Measurements from ENCODE around the gene PCDHA6.
"Not testable (repeated sequence)": the region's sequence is repeated elsewhere in the genome, so short reads cannot be mapped to it uniquely, and the experiment has no call there.

Gene PCDHA6

GRCh38 chr5:140827704-140828361 lies at the start of gene PCDHA6:
TSS of gene PCDHA6 (plus strand) at chr5:140827960. CDS start at chr5:140828092, 132 bp downstream.
- no peak within 1 kb of the TSS for H3K4me3 ChIP-seq (ENCODE audit: low read depth, low read length)

GRCh38 chr5:140780512-140780911 lies 47.2 kb upstream of the PCDHA6 start:
- H3K36me3 ChIP-seq (ENCODE audit: insufficient read depth, low read length), result no peaks in the 10 kb centered on the region
- H3K4me1 ChIP-seq (ENCODE audit: control insufficient read depth, insufficient read depth, low read length, unreplicated experiment), result no peaks in the 10 kb centered on the region
- no peak overlapping the region for H3K4me3 ChIP-seq (ENCODE audit: low read depth, low read length)
- H3K27me3 ChIP-seq (ENCODE audit: insufficient read depth, low read length), result no peaks in the 10 kb centered on the region
- no peak overlapping the region for H3K27ac ChIP-seq (ENCODE audit: low read depth, low read length)
- no peaks in the 10 kb centered on the region for H3K79me2 ChIP-seq (ENCODE audit: control insufficient read depth, insufficient read depth, low read length, unreplicated experiment)
- H2AFZ ChIP-seq (ENCODE audit: low read length, unreplicated experiment), result no peak overlapping the region

More at GRCh38 chr5:140827704-140828361, at the start of gene PCDHA6:
- no peak within 1 kb of the TSS for H3K27ac ChIP-seq (ENCODE audit: low read depth, low read length)
- no peaks in the 10 kb centered on the region for H3K4me1 ChIP-seq (ENCODE audit: control insufficient read depth, insufficient read depth, low read length, unreplicated experiment)
- H2AFZ ChIP-seq (ENCODE audit: low read length, unreplicated experiment), result no peak within 1 kb of the TSS
- H3K27me3 ChIP-seq (ENCODE audit: insufficient read depth, low read length), result no peaks in the 10 kb centered on the region; the same call in 1 of the 2 replicates
- H3K36me3 ChIP-seq (ENCODE audit: insufficient read depth, low read length), result no peaks in the 10 kb centered on the region
- H3K79me2 ChIP-seq (ENCODE audit: control insufficient read depth, insufficient read depth, low read length, unreplicated experiment), result no peaks in the 10 kb centered on the region

GRCh38 chr5:140785905-140786686 lies 41.7 kb upstream of the PCDHA6 start, which contains the start of gene PCDHA1:
TSS of gene PCDHA1 (plus strand) at chr5:140786140.
- peaks cover 19% of the 10 kb centered on the region; the same call in 1 of the 2 replicates for H3K27me3 ChIP-seq (ENCODE audit: insufficient read depth, low read length)
- H3K4me3 ChIP-seq (ENCODE audit: low read depth, low read length), result no peak within 1 kb of the TSS
- H2AFZ ChIP-seq (ENCODE audit: low read length, unreplicated experiment), result no peak within 1 kb of the TSS
- H3K4me1 ChIP-seq (ENCODE audit: control insufficient read depth, insufficient read depth, low read length, unreplicated experiment), result no peaks in the 10 kb centered on the region
- H3K27ac ChIP-seq (ENCODE audit: low read depth, low read length), result no peak within 1 kb of the TSS
- no peaks in the 10 kb centered on the region for H3K79me2 ChIP-seq (ENCODE audit: control insufficient read depth, insufficient read depth, low read length, unreplicated experiment)
- H3K36me3 ChIP-seq (ENCODE audit: insufficient read depth, low read length), result no peaks in the 10 kb centered on the region

- H3K4me3 ChIP-seq (ENCODE audit: low read depth, low read length); H2AFZ ChIP-seq (ENCODE audit: low read length, unreplicated experiment); H3K79me2 ChIP-seq (ENCODE audit: control insufficient read depth, insufficient read depth, low read length, unreplicated experiment); H3K4me1 ChIP-seq (ENCODE audit: control insufficient read depth, insufficient read depth, low read length, unreplicated experiment); H3K27ac ChIP-seq (ENCODE audit: low read depth, low read length); H3K36me3 ChIP-seq (ENCODE audit: insufficient read depth, low read length): not testable (repeated sequence)
- H3K27me3 ChIP-seq (ENCODE audit: insufficient read depth, low read length), result peaks cover 24% of the 10 kb centered on the region; the same call in 1 of the 2 replicates
Measured at GRCh38 chr5:140787422-140787821, 40.3 kb upstream of the PCDHA6 start.

- H3K4me3 ChIP-seq (ENCODE audit: low read depth, low read length); H3K79me2 ChIP-seq (ENCODE audit: control insufficient read depth, insufficient read depth, low read length, unreplicated experiment); H3K27ac ChIP-seq (ENCODE audit: low read depth, low read length); H3K36me3 ChIP-seq (ENCODE audit: insufficient read depth, low read length); H3K4me1 ChIP-seq (ENCODE audit: control insufficient read depth, insufficient read depth, low read length, unreplicated experiment); H2AFZ ChIP-seq (ENCODE audit: low read length, unreplicated experiment): not testable (repeated sequence)
- peaks cover 24% of the 10 kb centered on the region; the same call in 1 of the 2 replicates for H3K27me3 ChIP-seq (ENCODE audit: insufficient read depth, low read length)
Measured at GRCh38 chr5:140787849-140788504, 39.8 kb upstream of the PCDHA6 start.

GRCh38 chr5:140791089-140791488 lies 36.7 kb upstream of the PCDHA6 start:
- no peak overlapping the region for H2AFZ ChIP-seq (ENCODE audit: low read length, unreplicated experiment)
- peaks cover 26% of the 10 kb centered on the region; the same call in 1 of the 2 replicates for H3K27me3 ChIP-seq (ENCODE audit: insufficient read depth, low read length)
- H3K36me3 ChIP-seq (ENCODE audit: insufficient read depth, low read length), result no peaks in the 10 kb centered on the region
- H3K27ac ChIP-seq (ENCODE audit: low read depth, low read length), result no peak overlapping the region
- H3K79me2 ChIP-seq (ENCODE audit: control insufficient read depth, insufficient read depth, low read length, unreplicated experiment), result no peaks in the 10 kb centered on the region
- H3K4me1 ChIP-seq (ENCODE audit: control insufficient read depth, insufficient read depth, low read length, unreplicated experiment), result no peaks in the 10 kb centered on the region
- no peak overlapping the region for H3K4me3 ChIP-seq (ENCODE audit: low read depth, low read length)

GRCh38 chr5:140794595-140795258 lies 33.0 kb upstream of the PCDHA6 start, which contains the start of gene PCDHA2:
TSS of gene PCDHA2 (plus strand) at chr5:140794852.
- Histone ChIP-seq H3K27ac (ENCODE audit: low read depth, low read length) (no peak within 1 kb of the TSS), H3K4me1 (ENCODE audit: control insufficient read depth, insufficient read depth, low read length, unreplicated experiment) (no peaks in the 10 kb centered on the region), H2AFZ (ENCODE audit: low read length, unreplicated experiment) (no peak within 1 kb of the TSS), H3K4me3 (ENCODE audit: low read depth, low read length) (no peak within 1 kb of the TSS), H3K36me3 (ENCODE audit: insufficient read depth, low read length) (no peaks in the 10 kb centered on the region), H3K79me2 (ENCODE audit: control insufficient read depth, insufficient read depth, low read length, unreplicated experiment) (no peaks in the 10 kb centered on the region), H3K27me3 (ENCODE audit: insufficient read depth, low read length) (peaks cover 10% of the 10 kb centered on the region; the same call in 1 of the 2 replicates)

GRCh38 chr5:140795259-140795641 lies 32.5 kb upstream of the PCDHA6 start:
- no peak overlapping the region for H2AFZ ChIP-seq (ENCODE audit: low read length, unreplicated experiment)
- H3K4me3 ChIP-seq (ENCODE audit: low read depth, low read length), result no peak overlapping the region
- H3K79me2 ChIP-seq (ENCODE audit: control insufficient read depth, insufficient read depth, low read length, unreplicated experiment), result no peaks in the 10 kb centered on the region
- H3K27ac ChIP-seq (ENCODE audit: low read depth, low read length), result no peak overlapping the region
- H3K36me3 ChIP-seq (ENCODE audit: insufficient read depth, low read length), result no peaks in the 10 kb centered on the region
- peaks cover 10% of the 10 kb centered on the region; the same call in 1 of the 2 replicates for H3K27me3 ChIP-seq (ENCODE audit: insufficient read depth, low read length)
- H3K4me1 ChIP-seq (ENCODE audit: control insufficient read depth, insufficient read depth, low read length, unreplicated experiment), result no peaks in the 10 kb centered on the region

- not testable (repeated sequence) for H3K79me2 ChIP-seq (ENCODE audit: control insufficient read depth, insufficient read depth, low read length, unreplicated experiment); H2AFZ ChIP-seq (ENCODE audit: low read length, unreplicated experiment); H3K4me3 ChIP-seq (ENCODE audit: low read depth, low read length); H3K4me1 ChIP-seq (ENCODE audit: control insufficient read depth, insufficient read depth, low read length, unreplicated experiment); H3K27me3 ChIP-seq (ENCODE audit: insufficient read depth, low read length); H3K36me3 ChIP-seq (ENCODE audit: insufficient read depth, low read length); H3K27ac ChIP-seq (ENCODE audit: low read depth, low read length)
Measured at GRCh38 chr5:140796072-140796717, 31.6 kb upstream of the PCDHA6 start.

- H3K4me3 ChIP-seq (ENCODE audit: low read depth, low read length), result no peak overlapping the region
Measured at GRCh38 chr5:140796718-140797095, 31.1 kb upstream of the PCDHA6 start.

More at GRCh38 chr5:140796718-140797095, 31.1 kb upstream of the PCDHA6 start:
- peaks cover 10% of the 10 kb centered on the region; the same call in 1 of the 2 replicates for H3K27me3 ChIP-seq (ENCODE audit: insufficient read depth, low read length)
- H3K4me1 ChIP-seq (ENCODE audit: control insufficient read depth, insufficient read depth, low read length, unreplicated experiment), result no peaks in the 10 kb centered on the region
- H3K27ac ChIP-seq (ENCODE audit: low read depth, low read length), result no peak overlapping the region
- no peaks in the 10 kb centered on the region for H3K36me3 ChIP-seq (ENCODE audit: insufficient read depth, low read length)
- no peak overlapping the region for H2AFZ ChIP-seq (ENCODE audit: low read length, unreplicated experiment)
- H3K79me2 ChIP-seq (ENCODE audit: control insufficient read depth, insufficient read depth, low read length, unreplicated experiment), result no peaks in the 10 kb centered on the region

Data from ACC112 (cell line).